Measurements from ENCODE around the gene IQCF5. TPM values are rescaled to one million over a fixed set of nuclear protein-coding genes. Genes with fewer than 3 reads are reported as not detected.

Gene IQCF5
- total RNA-seq, 1 donor = not detected

- TF ChIP-seq CTCF (IDR thresholded peaks at IDR 0.05; ENCODE audit: extremely low read depth, low read depth, low read length) = no peak
- no peak overlapping the region for H3K27ac ChIP-seq (ENCODE audit: low read depth, low read length)
- no peak overlapping the region for H2AFZ ChIP-seq (ENCODE audit: low read length)
- H3K4me1 ChIP-seq (ENCODE audit: insufficient read depth, low read length) = no peaks in the 10 kb centered on the region
- H3K4me3 ChIP-seq (ENCODE audit: insufficient read depth, low read length) = no peak overlapping the region
- DNase-seq (ENCODE audit: insufficient read length, low spot score, missing footprints) = no peak
- H3K9me3 ChIP-seq (ENCODE audit: low read depth, low read length) = no peaks in the 10 kb centered on the region
- no peaks in the 10 kb centered on the region for H3K36me3 ChIP-seq (ENCODE audit: insufficient read depth, low read length)
- no peaks in the 10 kb centered on the region for H3K79me2 ChIP-seq (ENCODE audit: insufficient read depth, low read length)
- H4K20me1 ChIP-seq (ENCODE audit: insufficient read depth, low read length) = no peaks in the 10 kb centered on the region
- no peak overlapping the region for H3K4me2 ChIP-seq (ENCODE audit: insufficient read depth, low read length)
- no peaks in the 10 kb centered on the region for H3K27me3 ChIP-seq (ENCODE audit: insufficient read depth, low read length)
Measured at GRCh38 chr3:51828297-51828696, 47.1 kb downstream of the IQCF5 start.

Small RNA genes within 50 kb of the gene (small RNA-seq; reads per million reads assigned to genes)
- not detected for gene RN7SL504P

Other genes starting within 250 kb of the IQCF5 start
- 55.4 and 56.1 TPM in 2 replicates for gene TEX264, start 204.3 kb downstream of the IQCF5 start, total RNA-seq
- gene GRM2, start 168.5 kb downstream of the IQCF5 start, total RNA-seq = under 0.01 TPM in 1 of 2 replicates, not detected in the other
- not detected in 2 replicates for gene IQCF6, start 96.4 kb downstream of the IQCF5 start, total RNA-seq
- not detected in 2 replicates for gene IQCF2, start 14.0 kb downstream of the IQCF5 start, total RNA-seq
- not detected in 2 replicates for gene IQCF1, start 27.8 kb upstream of the IQCF5 start, total RNA-seq
- 18.0 and 20.6 TPM in 2 replicates for gene RRP9, start 66.3 kb upstream of the IQCF5 start, total RNA-seq
- 39.2 and 46.0 TPM in 2 replicates for gene PARP3, start 66.8 kb upstream of the IQCF5 start, total RNA-seq
- under 0.01 TPM in 1 of 2 replicates, not detected in the other for gene GPR62, start 79.8 kb upstream of the IQCF5 start, total RNA-seq
- gene PCBP4, start 91.9 kb upstream of the IQCF5 start, total RNA-seq = 19.7 and 22.4 TPM in 2 replicates
- gene ABHD14B, start 98.4 kb upstream of the IQCF5 start, total RNA-seq = 38.7 and 44.2 TPM in 2 replicates
- 16.5 and 18.8 TPM in 2 replicates for gene ABHD14A, start 99.5 kb upstream of the IQCF5 start, total RNA-seq
- gene ACY1, start 107.9 kb upstream of the IQCF5 start, total RNA-seq = 35.7 and 37.6 TPM in 2 replicates
- 824 and 862 TPM in 2 replicates for gene RPL29, start 120.3 kb upstream of the IQCF5 start, total RNA-seq
- gene DUSP7, start 181.0 kb upstream of the IQCF5 start, total RNA-seq = 12.7 and 13.8 TPM in 2 replicates

Data from osteoblast (primary cell).